AG09309 (cell line): ENCODE measurements around the gene MAK.
"Not testable (repeated sequence)": the region's sequence is repeated elsewhere in the genome, so short reads cannot be mapped to it uniquely, and the experiment has no call there.

ENCODE experiments used
- DNase-seq: peaks from one replicate; pipeline ENCODE4 v3.0.0-alpha.2; 2010; ENCODE audit warnings: low read depth
- H3K4me3 ChIP-seq: 2 replicates; pipeline ENCODE4 v1.5.1; 2011; ENCODE audit warnings: mild to moderate bottlenecking, low read depth, low read length, moderate library complexity; ENCODE audit not compliant: control insufficient read depth
- TF ChIP-seq, protein P1 (sequence below): IDR thresholded peaks from 2 replicates; pipeline ENCODE4 v1.5.1; 2011; ENCODE audit warnings: mild to moderate bottlenecking, low read depth, low read length, inconsistent platforms; ENCODE audit not compliant: insufficient read depth, control insufficient read depth; ENCODE audit errors: missing control alignments

Gene MAK

DNA sequence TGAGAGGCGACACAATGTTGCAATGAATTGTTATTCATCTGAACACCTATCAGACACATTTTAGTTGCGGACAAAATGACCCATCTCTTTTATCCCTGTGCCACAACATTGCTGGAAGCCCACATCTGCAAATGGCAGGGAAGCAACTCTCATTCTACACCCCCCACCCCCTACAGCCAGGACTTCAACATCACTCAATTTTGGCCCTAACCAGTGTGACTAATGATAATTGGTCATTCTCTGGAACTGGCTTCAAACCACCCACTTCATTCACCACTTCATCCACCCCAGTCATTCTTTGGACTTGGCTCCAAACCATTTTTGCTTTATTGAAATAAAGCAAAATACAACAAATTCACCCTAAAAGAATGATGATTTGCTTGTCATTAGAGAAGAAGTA is 42.0 kb upstream of the MAK start:
- DNase-seq, result no peak
- TF ChIP-seq, protein P1, sequence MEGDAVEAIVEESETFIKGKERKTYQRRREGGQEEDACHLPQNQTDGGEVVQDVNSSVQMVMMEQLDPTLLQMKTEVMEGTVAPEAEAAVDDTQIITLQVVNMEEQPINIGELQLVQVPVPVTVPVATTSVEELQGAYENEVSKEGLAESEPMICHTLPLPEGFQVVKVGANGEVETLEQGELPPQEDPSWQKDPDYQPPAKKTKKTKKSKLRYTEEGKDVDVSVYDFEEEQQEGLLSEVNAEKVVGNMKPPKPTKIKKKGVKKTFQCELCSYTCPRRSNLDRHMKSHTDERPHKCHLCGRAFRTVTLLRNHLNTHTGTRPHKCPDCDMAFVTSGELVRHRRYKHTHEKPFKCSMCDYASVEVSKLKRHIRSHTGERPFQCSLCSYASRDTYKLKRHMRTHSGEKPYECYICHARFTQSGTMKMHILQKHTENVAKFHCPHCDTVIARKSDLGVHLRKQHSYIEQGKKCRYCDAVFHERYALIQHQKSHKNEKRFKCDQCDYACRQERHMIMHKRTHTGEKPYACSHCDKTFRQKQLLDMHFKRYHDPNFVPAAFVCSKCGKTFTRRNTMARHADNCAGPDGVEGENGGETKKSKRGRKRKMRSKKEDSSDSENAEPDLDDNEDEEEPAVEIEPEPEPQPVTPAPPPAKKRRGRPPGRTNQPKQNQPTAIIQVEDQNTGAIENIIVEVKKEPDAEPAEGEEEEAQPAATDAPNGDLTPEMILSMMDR, result no peak
- no peak overlapping the region for H3K4me3 ChIP-seq

DNA sequence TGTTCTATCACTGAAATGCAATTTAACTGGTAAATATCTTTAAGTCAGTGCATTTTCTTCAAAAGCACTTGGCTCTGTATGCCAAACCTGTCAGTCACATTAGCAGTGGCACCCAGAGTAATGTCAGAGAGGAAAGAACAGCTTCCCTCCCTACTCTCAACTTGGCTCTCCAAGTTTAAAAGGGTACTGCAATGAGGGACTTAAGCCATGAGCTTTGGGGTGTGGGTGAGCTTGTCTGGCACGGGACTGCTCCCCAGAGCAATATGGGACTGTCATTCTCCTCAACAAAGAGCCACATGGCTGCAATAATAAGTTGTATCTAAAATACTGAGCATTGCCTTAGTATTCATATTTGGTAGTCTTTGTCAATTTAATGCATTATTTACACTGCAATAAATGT is 39.5 kb upstream of the MAK start:
- H3K4me3 ChIP-seq, result no peak overlapping the region
- TF ChIP-seq, protein P1, result no peak
- DNase-seq, result no peak

DNA sequence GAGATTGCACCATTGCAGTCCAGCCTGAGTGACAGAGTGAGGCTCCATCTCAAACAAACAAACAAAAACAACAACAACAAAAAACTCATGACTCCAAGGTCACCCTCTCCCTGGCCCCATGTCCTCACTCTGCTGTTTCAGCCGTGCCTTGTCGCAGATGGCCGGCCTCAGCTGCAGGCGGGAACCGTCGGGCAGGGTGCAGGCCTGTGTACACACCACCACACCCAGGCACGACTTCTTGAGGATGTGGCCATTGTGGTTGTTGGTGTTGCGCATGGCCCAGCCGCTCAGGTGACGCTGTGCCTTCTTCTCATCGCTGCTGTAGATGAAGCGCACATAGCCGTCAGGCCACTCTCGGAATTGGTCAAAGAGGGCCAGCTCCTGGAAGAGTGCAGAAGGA is 38.7 kb upstream of the MAK start:
- TF ChIP-seq, protein P1, result no peak
- H3K4me3 ChIP-seq, result no peak overlapping the region

DNA sequence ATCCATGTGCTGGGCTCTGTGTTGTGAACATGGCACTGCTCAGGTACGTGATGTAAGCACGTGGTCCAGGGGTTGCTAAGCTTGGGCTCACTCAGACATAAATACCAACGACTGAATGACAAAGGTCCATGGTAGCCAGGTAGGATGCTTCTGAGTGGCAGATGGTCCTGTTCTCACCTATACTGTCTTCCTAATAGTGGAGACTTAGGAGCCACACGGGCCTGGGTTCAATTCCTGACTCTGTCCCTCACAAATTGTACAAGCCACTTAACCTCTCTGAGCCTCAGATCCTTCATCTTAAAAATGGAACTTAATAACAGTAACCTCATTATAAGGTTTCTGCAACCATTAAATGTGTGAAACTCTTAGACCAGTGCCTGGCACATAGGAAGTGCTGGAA is 36.7 kb upstream of the MAK start:
- no peak for DNase-seq
- H3K4me3 ChIP-seq, result no peak overlapping the region
- TF ChIP-seq, protein P1, result no peak

More for the DNA sequence above, 38.7 kb upstream of the MAK start:
- no peak for DNase-seq

DNA sequence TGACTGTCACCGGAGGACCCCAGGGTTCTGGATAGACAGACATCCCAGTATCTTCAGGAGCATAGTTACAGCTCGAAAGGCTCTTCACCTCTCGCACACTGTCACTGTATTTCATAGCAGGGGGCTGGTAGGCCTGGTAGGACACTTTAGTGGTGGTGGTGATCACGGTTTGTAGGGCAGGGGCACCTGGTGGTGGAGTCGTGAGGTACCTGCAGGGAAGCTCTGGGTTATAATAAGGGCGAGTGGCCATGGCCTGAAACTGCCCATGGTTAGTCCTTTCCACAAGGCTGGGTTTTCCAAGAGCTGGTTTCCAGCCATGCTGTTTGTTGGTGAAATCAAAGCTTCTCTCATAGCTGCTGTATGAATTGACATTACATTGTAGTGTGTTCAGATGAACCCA is 35.9 kb upstream of the MAK start:
- TF ChIP-seq, protein P1, result no peak
- H3K4me3 ChIP-seq, result no peak overlapping the region
- no peak for DNase-seq

DNA sequence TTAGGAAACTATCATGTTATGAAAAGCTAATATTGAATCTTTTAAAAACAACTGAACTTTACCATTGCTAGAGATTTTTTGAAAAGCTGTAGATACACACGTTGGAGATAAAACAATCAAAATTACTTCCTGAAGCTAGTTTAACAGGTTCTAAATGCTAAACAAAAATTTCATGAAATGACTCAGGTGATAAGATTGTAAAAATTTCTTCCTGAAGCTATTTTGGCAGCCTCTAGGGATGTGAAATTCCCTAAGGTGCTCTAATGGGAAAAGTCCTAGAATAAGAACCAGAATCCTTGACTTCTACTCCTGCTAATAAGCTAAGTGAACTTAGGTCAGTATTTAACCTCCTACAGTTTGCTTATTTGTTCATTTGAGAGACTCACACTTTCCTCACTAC is 35.0 kb upstream of the MAK start:
- no peak for DNase-seq
- TF ChIP-seq, protein P1, result no peak
- H3K4me3 ChIP-seq, result no peak overlapping the region

DNA sequence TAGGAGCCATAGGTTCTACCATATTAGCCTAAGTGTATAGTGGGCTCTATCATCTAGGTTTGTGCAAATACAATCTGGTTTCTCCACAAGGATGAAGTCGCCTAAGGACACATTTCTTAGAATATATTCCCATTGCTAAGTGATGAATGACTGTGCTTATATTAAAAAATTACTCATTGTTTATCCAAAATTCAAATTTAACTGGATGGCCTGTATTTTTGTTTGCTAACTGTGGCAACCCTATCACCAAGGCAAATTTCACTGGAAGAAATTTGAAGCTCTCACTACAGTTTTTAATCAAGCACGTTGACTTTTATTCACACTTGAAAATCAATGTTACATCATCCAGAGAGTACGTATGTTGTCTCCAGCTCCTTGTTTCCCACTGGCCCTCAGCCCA is 29.6 kb upstream of the MAK start:
- H3K4me3 ChIP-seq, result no peak overlapping the region
- no peak for DNase-seq

DNA sequence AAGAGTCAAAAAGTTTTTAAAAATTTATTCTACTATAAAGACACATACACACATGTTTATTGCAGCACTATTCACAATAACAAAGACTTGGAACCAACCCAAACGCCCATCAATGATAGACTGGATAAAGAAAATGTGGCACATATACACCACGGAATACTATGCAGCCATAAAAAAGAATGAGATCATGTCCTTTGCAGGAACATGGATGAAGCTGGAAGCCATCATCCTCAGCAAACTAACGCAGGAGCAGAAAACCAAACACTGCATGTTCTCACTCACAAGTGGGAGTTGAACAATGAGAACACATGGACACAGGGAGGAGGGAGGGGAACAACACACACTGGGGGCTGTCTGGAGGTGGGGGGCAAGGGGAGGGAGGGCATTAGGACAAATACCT is 28.4 kb upstream of the MAK start:
- not testable (repeated sequence) for DNase-seq, H3K4me3 ChIP-seq

More for the DNA sequence above, 29.6 kb upstream of the MAK start:
- TF ChIP-seq, protein P1, result no peak

DNA sequence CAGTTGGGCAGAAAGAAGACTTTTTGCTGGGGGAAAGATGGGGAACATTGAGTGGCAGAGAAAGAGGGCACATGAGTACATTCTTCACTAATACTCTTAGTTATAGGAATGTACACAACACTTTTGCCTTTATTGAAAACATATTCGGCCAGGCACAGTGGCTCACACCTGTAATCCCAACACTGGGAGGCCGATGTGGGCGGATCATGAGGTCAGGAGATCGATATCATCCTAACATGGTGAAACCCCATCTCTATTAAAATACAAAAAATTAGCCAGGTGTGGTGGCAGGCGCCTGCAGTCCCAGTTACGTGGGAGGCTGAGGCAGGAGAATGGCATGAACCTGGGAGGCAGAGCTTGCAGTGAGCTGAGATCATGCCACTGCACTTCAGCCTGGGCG is 24.7 kb upstream of the MAK start:
- H3K4me3 ChIP-seq, DNase-seq: not testable (repeated sequence)
